HepG2 (cell line): Measurements from ENCODE around the gene OR10J4. TPM values are rescaled to one million over a fixed set of nuclear protein-coding genes. Genes with fewer than 3 reads are reported as not detected.

ENCODE experiments used
- ATAC-seq: fragments of 200-7000 bp; cut with Tn5 transposase; 3 replicates; pipeline ENCODE4 v1.9.1; 2020; ENCODE audit warnings: mild to moderate bottlenecking, moderate library complexity
- BruUV-seq: library from RNA; stranded (reverse); fragments of 400-500 nt; replicated peaks from 2 replicates; lab custom pipeline; 2021; lab: Mats Ljungman, UMichigan
- CTCF ChIA-PET: fragments of 300-600 bp; formaldehyde crosslinking; extraction: SDS; loops from one replicate; lab custom pipeline; 2021; ENCODE audit warnings: low total read pairs, inconsistent platforms, low intra/inter-chr PET ratio; lab: Yijun Ruan, JAX
- POLR2A ChIA-PET: fragments of 350-600 bp; sonication (Branson Sonifier 250); formaldehyde crosslinking; loops from one replicate; lab custom pipeline; 2020; ENCODE audit warnings: antibody characterized with exemption, inconsistent platforms; lab: Yijun Ruan, JAX
- DNase-seq: peaks from one replicate; pipeline ENCODE4 v3.0.0-alpha.2; 2015; ENCODE audit warnings: low spot score
- FAIRE-seq: peaks from 3 replicates; lab custom pipeline; 2011; peaks lifted over from hg19 to GRCh38; lab: Jason Lieb, UNC
- H2AFZ ChIP-seq: one replicate; pipeline ENCODE4 v1.6.1; 2011; ENCODE audit warnings: low read length, inconsistent platforms
- H3K27ac ChIP-seq: fragments of 300-600 bp; 3 replicates; pipeline ENCODE4 v1.8.0; 2011; ENCODE audit warnings: mixed run types, mild to moderate bottlenecking, mixed read lengths, low read length, inconsistent platforms; ENCODE audit not compliant: insufficient read depth; ENCODE audit errors: extremely low read length
- H3K27me3 ChIP-seq, 2 experiments: fragments of 200-600 bp in 1 of 2; 2 replicates in 1 of 2; 3 replicates in 1 of 2; pipeline versions ENCODE4 v1.6.0 to v1.8.0; 2011; ENCODE audit warnings: low read length in 2 of 2, mild to moderate bottlenecking in 2 of 2, moderate library complexity in 2 of 2, inconsistent platforms in 1 of 2; ENCODE audit not compliant: insufficient read depth in 2 of 2, control insufficient read depth in 1 of 2
- H3K36me3 ChIP-seq, 2 experiments: fragments of 200-600 bp in 1 of 2; replicated peaks in 1 of 2; 2 replicates in 1 of 2; 3 replicates in 1 of 2; pipeline versions ENCODE4 v1.5.1 to v1.8.0; 2011; ENCODE audit warnings: low read length in 2 of 2, inconsistent platforms in 1 of 2; ENCODE audit not compliant: insufficient read depth in 2 of 2, control insufficient read depth in 1 of 2
- H3K4me1 ChIP-seq: 2 replicates; pipeline ENCODE4 v1.5.1; 2012; ENCODE audit warnings: low read length, inconsistent platforms; ENCODE audit not compliant: insufficient read depth
- H3K4me2 ChIP-seq: 2 replicates; pipeline ENCODE4 v1.6.0; 2011; ENCODE audit warnings: low read depth, low read length, inconsistent platforms
- H3K4me3 ChIP-seq, 3 experiments: fragments of 200-600 bp in 1 of 3; sonication (generic), shearing (Covaris generic) in 1 of 3; replicated peaks in 1 of 3; 2 replicates each; pipeline ENCODE4 v1.5.1; 2011 to 2016; ENCODE audit warnings: low read length in 3 of 3, inconsistent platforms in 2 of 3, low read depth in 2 of 3, mild to moderate bottlenecking in 2 of 3, control low read depth in 1 of 3, mixed read lengths in 1 of 3; ENCODE audit not compliant: insufficient read depth in 1 of 3
- H3K79me2 ChIP-seq: one replicate; pipeline ENCODE4 v1.6.1; 2011; ENCODE audit warnings: low read length, inconsistent platforms; ENCODE audit not compliant: insufficient read depth
- H3K9ac ChIP-seq: 2 replicates; pipeline ENCODE4 v1.6.0; 2011; ENCODE audit warnings: mild to moderate bottlenecking, low read depth, low read length, inconsistent platforms; ENCODE audit not compliant: insufficient read depth
- H3K9me3 ChIP-seq: 2 replicates; pipeline ENCODE4 v1.5.1; 2012; ENCODE audit warnings: mild to moderate bottlenecking, low read length
- H4K20me1 ChIP-seq: 2 replicates; pipeline ENCODE4 v1.6.0; 2011; ENCODE audit warnings: inconsistent platforms, mild to moderate bottlenecking, low read length, moderate library complexity; ENCODE audit not compliant: insufficient read depth
- CHCHD3 ChIP-seq: sonication (generic); formaldehyde crosslinking; IDR thresholded peaks from 2 replicates; pipeline ENCODE4 v1.8.0; 2022; ENCODE audit warnings: mild to moderate bottlenecking, missing genetic modification reagents, moderate library complexity
- HNRNPLL ChIP-seq: fragments of 200-400 bp; formaldehyde crosslinking; IDR thresholded peaks from 2 replicates; pipeline ENCODE4 v1.6.1; 2017; ENCODE audit warnings: mild to moderate bottlenecking, low read depth, low read length; ENCODE audit not compliant: poor library complexity, severe bottlenecking
- KDM6A ChIP-seq: IDR thresholded peaks from 2 replicates; pipeline ENCODE4 v1.6.1; 2016; ENCODE audit warnings: low read depth
- ZBTB21 ChIP-seq: sonication (generic); formaldehyde crosslinking; IDR thresholded peaks from 2 replicates; pipeline ENCODE4 v1.4.0; 2020; ENCODE audit warnings: missing genetic modification reagents
- ZNF10 ChIP-seq: sonication (generic); formaldehyde crosslinking; IDR thresholded peaks from 2 replicates; pipeline ENCODE4 v1.4.0; 2020; ENCODE audit warnings: mild to moderate bottlenecking, low read depth, missing genetic modification reagents, borderline replicate concordance
- ZNF333 ChIP-seq: sonication (generic); formaldehyde crosslinking; IDR thresholded peaks from 2 replicates; pipeline ENCODE4 v1.4.0; 2020; ENCODE audit warnings: mild to moderate bottlenecking, missing genetic modification reagents, borderline replicate concordance
- ZNF563 ChIP-seq: sonication (generic); formaldehyde crosslinking; IDR thresholded peaks from 2 replicates; pipeline ENCODE4 v1.8.0; 2022; ENCODE audit warnings: mild to moderate bottlenecking, moderate library complexity, missing genetic modification reagents
- WGBS: methylation state at CpG from one replicate; pipeline ENCODE4 v1.1.6; 2017; ENCODE audit warnings: low lambda C conversion rate; 5-methylcytosine and 5-hydroxymethylcytosine counted together
- in situ Hi-C: cut with HindIII; loops from 2 replicates; pipeline ENCODE4 v1.10.0; 2017; ENCODE audit warnings: low pct_unique_long_range_greater_than_20kb; ENCODE audit not compliant: extremely low pct_ligation_motif_present
- intact Hi-C: fragments of 100-400 bp; cut with micrococcal nuclease; formaldehyde crosslinking; loops from one replicate; pipeline ENCODE4 v1.10.0; 2022; ENCODE audit not compliant: unreplicated experiment
- polyA plus RNA-seq, 8 experiments: library from polyadenylated mRNA; depleted of rRNA in 3 of 8; stranded (reverse) in 7 of 8; unstranded in 1 of 8; fragments of >200 nt; fragmentation: Illumina TruSeq in 4 of 8; extraction: Trizol in 4 of 8; gene quantifications; 2 replicates each; pipeline versions ENCODE4 v1.2.1 to v1.2.3, GENCODE V29; 2011 to 2016; ENCODE audit warnings: low read depth in 4 of 8, missing spikeins in 1 of 8, mixed read lengths in 1 of 8; ENCODE audit not compliant: insufficient read depth in 1 of 8
- total RNA-seq, 5 experiments: library from RNA; depleted of rRNA; stranded (reverse); fragments of >200 nt; fragmentation: Illumina TruSeq; extraction: Trizol; gene quantifications; 2 replicates each; pipeline ENCODE4 v1.2.3, GENCODE V29; 2016; ENCODE audit warnings: low read depth in 1 of 5

Gene OR10J4
- total and polyA plus RNA-seq, 2 of the 13 experiments (the other 11 are each of a cell fraction or from before 2014, with no cell fraction given) = not detected

DNA sequence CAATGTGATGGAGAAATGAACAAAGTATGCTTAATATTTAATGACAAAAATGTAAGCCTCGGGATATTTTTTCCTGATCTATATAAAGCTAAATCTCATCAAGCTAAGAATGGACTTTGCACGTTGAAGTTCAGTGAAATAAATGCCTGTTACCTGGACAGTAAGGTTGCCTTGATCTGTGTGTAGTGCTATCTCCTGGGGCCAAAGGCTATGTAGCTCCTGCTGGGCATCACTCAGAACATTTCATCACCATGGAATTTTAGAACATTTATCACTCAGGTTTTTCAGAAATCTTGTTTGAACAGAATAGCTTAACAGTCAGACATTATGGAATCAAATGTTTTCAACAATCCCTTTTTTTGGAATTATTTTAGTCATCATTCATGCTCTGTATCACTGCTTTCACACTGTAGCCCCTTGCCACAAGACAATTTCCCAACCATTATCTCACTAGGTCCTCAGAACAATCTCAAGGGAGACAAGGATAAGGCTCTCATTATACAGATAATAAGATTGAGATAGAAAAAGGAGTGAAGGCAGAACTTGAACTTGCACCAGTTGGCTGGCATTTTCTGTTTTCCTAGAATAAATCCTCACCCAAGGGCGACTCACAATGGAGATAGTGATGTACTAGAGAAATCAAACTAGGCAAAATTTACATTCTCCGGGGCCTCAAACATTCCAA is 11.2 kb downstream of the OR10J4 start:
- no peak for ATAC-seq
- Histone ChIP-seq H3K4me1 (no peaks in the 10 kb centered on the region), H4K20me1 (no peaks in the 10 kb centered on the region), H3K27ac (no peak overlapping the region), H3K4me2 (no peak overlapping the region), H3K9me3 (peaks cover 87% of the 10 kb centered on the region), H2AFZ (no peak overlapping the region), H3K9ac (no peak overlapping the region), H3K27me3 (no peaks in the 10 kb centered on the region), H3K4me3 (no peak overlapping the region), H3K36me3 (no peaks in the 10 kb centered on the region), H3K79me2 (no peaks in the 10 kb centered on the region)
- intact Hi-C loops (no loop called here), in situ Hi-C loops (no loop called here)
- TF ChIP-seq ZBTB21 (CRISPR knock-in tag) (no peak), ZNF10 (CRISPR knock-in tag) (no peak), CHCHD3 (CRISPR knock-in tag) (no peak), ZNF563 (CRISPR knock-in tag) (no peak), KDM6A (no peak), HNRNPLL (no peak)
- CTCF ChIA-PET = no interaction called here
- POLR2A ChIA-PET = no interaction called here
- WGBS = 8% methylated on average over 4 of the region's 4 CpGs
- BruUV-seq = no TSS peak
- FAIRE-seq = no peak
- DNase-seq = no peak

DNA sequence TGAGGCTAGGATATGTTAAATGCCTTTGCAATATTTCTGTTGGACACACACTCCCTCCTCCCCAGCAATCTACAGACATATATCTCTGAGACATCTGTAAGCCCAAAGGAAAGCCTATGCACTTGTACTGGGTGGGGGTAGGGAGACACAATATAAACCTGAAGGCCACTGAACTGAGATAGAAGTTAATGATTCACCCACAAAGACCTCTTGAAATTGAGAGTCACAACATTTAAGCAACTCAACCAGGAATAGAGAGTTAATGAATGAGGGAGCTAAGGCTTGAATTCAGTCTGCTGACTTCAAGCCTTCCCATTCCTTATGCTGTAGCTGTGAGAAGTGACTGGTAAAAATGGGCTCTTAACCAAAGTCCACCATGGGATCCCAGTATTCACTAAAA is 12.5 kb downstream of the OR10J4 start:
- ATAC-seq (no peak), FAIRE-seq (no peak), DNase-seq (no peak)
- no peak overlapping the region for H3K4me2 ChIP-seq
- no peaks in the 10 kb centered on the region for H3K36me3 ChIP-seq
- H4K20me1 ChIP-seq = no peaks in the 10 kb centered on the region
- no TSS peak for BruUV-seq
- in situ Hi-C loops = no loop called here
- H3K4me3 ChIP-seq = no peak overlapping the region
- H2AFZ ChIP-seq = no peak overlapping the region
- intact Hi-C loops = no loop called here
- ChIA-PET CTCF (no interaction called here), POLR2A (no interaction called here)
- no peak overlapping the region for H3K27ac ChIP-seq
- H3K27me3 ChIP-seq = no peaks in the 10 kb centered on the region
- no peak overlapping the region for H3K9ac ChIP-seq
- no peak for TF ChIP-seq ZNF333 (CRISPR knock-in tag)
- no peaks in the 10 kb centered on the region for H3K79me2 ChIP-seq
- H3K9me3 ChIP-seq = peaks cover 82% of the 10 kb centered on the region
- no peaks in the 10 kb centered on the region for H3K4me1 ChIP-seq
